Measurements from ENCODE around the gene ALG1.

The ALG1 gene

GRCh38 chr16:5058476-5058875, 13.2 kb upstream of the ALG1 start:
- no peaks in the 10 kb centered on the region for H3K27me3 ChIP-seq (ENCODE audit: insufficient read depth, poor library complexity, severe bottlenecking)
- H3K4me3 ChIP-seq (replicated peaks; ENCODE audit: insufficient read depth, low read length) = no peak overlapping the region
- no peak for TF ChIP-seq SPI1 (IDR thresholded peaks at IDR 0.05; ENCODE audit: borderline replicate concordance, low read depth)
- TF ChIP-seq POLR2AphosphoS5 (IDR thresholded peaks at IDR 0.05; ENCODE audit: low read depth) = no peak
- TF ChIP-seq REST (IDR thresholded peaks at IDR 0.05; ENCODE audit: insufficient replicate concordance, low read depth) = no peak
- TF ChIP-seq CTCF (IDR thresholded peaks at IDR 0.05; ENCODE audit: insufficient read depth, low read length) = no peak
- no peak for TF ChIP-seq GABPA (IDR thresholded peaks at IDR 0.05; ENCODE audit: low read depth)
- H3K27ac ChIP-seq (replicated peaks) = no peak overlapping the region
- DNase-seq (ENCODE audit: low read depth in 1 of 2, low spot score in 1 of 2) = no peak

GRCh38 chr16:5059386-5060072, 12.1 kb upstream of the ALG1 start:
- DNase-seq (ENCODE audit: low read depth in 1 of 2, low spot score in 1 of 2) = no peak
- no peak overlapping the region for H3K27ac ChIP-seq (replicated peaks)
- TF ChIP-seq CTCF (IDR thresholded peaks at IDR 0.05; ENCODE audit: insufficient read depth, low read length) (no peak), GABPA (IDR thresholded peaks at IDR 0.05; ENCODE audit: low read depth) (no peak), REST (IDR thresholded peaks at IDR 0.05; ENCODE audit: insufficient replicate concordance, low read depth) (no peak), SPI1 (IDR thresholded peaks at IDR 0.05; ENCODE audit: borderline replicate concordance, low read depth) (no peak), POLR2AphosphoS5 (IDR thresholded peaks at IDR 0.05; ENCODE audit: low read depth) (no peak)
- no peak overlapping the region for H3K4me3 ChIP-seq (replicated peaks; ENCODE audit: insufficient read depth, low read length)
- no peaks in the 10 kb centered on the region for H3K27me3 ChIP-seq (ENCODE audit: insufficient read depth, poor library complexity, severe bottlenecking)

- H3K27ac ChIP-seq (replicated peaks) = no peak overlapping the region
- TF ChIP-seq REST (IDR thresholded peaks at IDR 0.05; ENCODE audit: insufficient replicate concordance, low read depth) (no peak), GABPA (IDR thresholded peaks at IDR 0.05; ENCODE audit: low read depth) (no peak), CTCF (IDR thresholded peaks at IDR 0.05; ENCODE audit: insufficient read depth, low read length) (no peak), POLR2AphosphoS5 (IDR thresholded peaks at IDR 0.05; ENCODE audit: low read depth) (no peak), SPI1 (IDR thresholded peaks at IDR 0.05; ENCODE audit: borderline replicate concordance, low read depth) (no peak)
- no peak overlapping the region for H3K4me3 ChIP-seq (replicated peaks; ENCODE audit: insufficient read depth, low read length)
- DNase-seq (ENCODE audit: low read depth in 1 of 2, low spot score in 1 of 2) = no peak
- H3K27me3 ChIP-seq (ENCODE audit: insufficient read depth, poor library complexity, severe bottlenecking) = no peaks in the 10 kb centered on the region
These were observed 11.5 kb upstream of the ALG1 start for GRCh38 chr16:5060073-5060641.

Data from HL-60 (cell line).